Fibroblast of lung (primary cell): ENCODE data around the gene NEDD4L. TPM values are rescaled to one million over a fixed set of nuclear protein-coding genes. Genes with fewer than 3 reads are reported as not detected.

ENCODE experiments used
- DNase-seq, 2 donors: peaks; one replicate each; pipeline versions ENCODE4 v3.0.0 to v3.0.0-alpha.2; 2010; ENCODE audit warnings: low read depth in 2 of 2
- H2AFZ ChIP-seq: 2 replicates; pipeline ENCODE4 v1.5.1; 2012; ENCODE audit warnings: low read length, control low read depth, inconsistent platforms
- H3K27ac ChIP-seq: 2 replicates; pipeline ENCODE4 v1.5.1; 2011; ENCODE audit warnings: low read length, control low read depth; ENCODE audit not compliant: insufficient read depth
- H3K27me3 ChIP-seq: 2 replicates; pipeline ENCODE4 v1.5.1; 2011; ENCODE audit warnings: mild to moderate bottlenecking, low read length; ENCODE audit not compliant: control insufficient read depth, insufficient read depth
- H3K36me3 ChIP-seq: 2 replicates; pipeline ENCODE4 v1.5.1; 2011; ENCODE audit warnings: low read length; ENCODE audit not compliant: control insufficient read depth, insufficient read depth
- H3K4me1 ChIP-seq: 2 replicates; pipeline ENCODE4 v1.5.1; 2011; ENCODE audit warnings: low read length; ENCODE audit not compliant: control insufficient read depth, insufficient read depth; ENCODE audit errors: extremely low read depth
- H3K4me2 ChIP-seq: 2 replicates; pipeline ENCODE4 v1.5.1; 2011; ENCODE audit warnings: low read length, control low read depth; ENCODE audit not compliant: insufficient read depth; ENCODE audit errors: extremely low read depth
- H3K4me3 ChIP-seq, 4 experiments: fragments of 200-600 bp in 1 of 4; sonication (generic) in 1 of 4; replicated peaks in 1 of 4; 2 replicates each; pipeline ENCODE4 v1.5.1; 2011 to 2016; ENCODE audit warnings: low read length in 4 of 4, low read depth in 3 of 4, mild to moderate bottlenecking in 3 of 4, control low read depth in 2 of 4, inconsistent platforms in 1 of 4, mixed read lengths in 1 of 4; ENCODE audit not compliant: insufficient read depth in 1 of 4; ENCODE audit errors: control extremely low read depth in 1 of 4
- H3K79me2 ChIP-seq: 2 replicates; pipeline ENCODE4 v1.5.1; 2012; ENCODE audit warnings: mild to moderate bottlenecking, low read length, inconsistent platforms; ENCODE audit not compliant: control insufficient read depth, insufficient read depth
- H3K9ac ChIP-seq: 2 replicates; pipeline ENCODE4 v1.5.1; 2011; ENCODE audit warnings: mild to moderate bottlenecking, low read length, control low read depth; ENCODE audit not compliant: insufficient read depth
- H3K9me3 ChIP-seq: 2 replicates; pipeline ENCODE4 v1.5.1; 2012; ENCODE audit warnings: low read depth, low read length; ENCODE audit not compliant: control insufficient read depth, insufficient read depth
- H4K20me1 ChIP-seq: 2 replicates; pipeline ENCODE4 v1.5.1; 2011; ENCODE audit warnings: low read length; ENCODE audit not compliant: control insufficient read depth, insufficient read depth; ENCODE audit errors: extremely low read depth
- CTCF ChIP-seq, 2 donors: IDR thresholded peaks in 1 of 2; conservative IDR thresholded peaks in 1 of 2; 1 replicate in 1 of 2; 2 replicates in 1 of 2; pipeline ENCODE4 v1.5.1; 2011 to 2012; ENCODE audit warnings: low read length in 2 of 2, control low read depth in 1 of 2, inconsistent platforms in 1 of 2, low read depth in 1 of 2, mild to moderate bottlenecking in 1 of 2
- EZH2 ChIP-seq: IDR thresholded peaks from 2 replicates; pipeline ENCODE4 v1.5.1; 2012; ENCODE audit warnings: low read length, control low read depth, mild to moderate bottlenecking; ENCODE audit errors: missing control alignments
- polyA plus RNA-seq, 2 donors: library from polyadenylated mRNA; depleted of rRNA in 1 of 2; stranded (reverse) in 1 of 2; unstranded in 1 of 2; fragments of >200 nt; gene quantifications; 2 replicates each; pipeline ENCODE4 v1.2.1, GENCODE V29; 2011 to 2012; ENCODE audit warnings: missing spikeins in 1 of 2
- total RNA-seq: library from RNA; depleted of rRNA; stranded (reverse); fragments of >200 nt; gene quantifications from 2 replicates; pipeline ENCODE4 v1.2.1, GENCODE V29; 2014

Gene NEDD4L
- total and polyA plus RNA-seq, 2 donors (not counting 1 experiment from before 2014, with no cell fraction given), result 5.5 to 18.7 TPM

DNA sequence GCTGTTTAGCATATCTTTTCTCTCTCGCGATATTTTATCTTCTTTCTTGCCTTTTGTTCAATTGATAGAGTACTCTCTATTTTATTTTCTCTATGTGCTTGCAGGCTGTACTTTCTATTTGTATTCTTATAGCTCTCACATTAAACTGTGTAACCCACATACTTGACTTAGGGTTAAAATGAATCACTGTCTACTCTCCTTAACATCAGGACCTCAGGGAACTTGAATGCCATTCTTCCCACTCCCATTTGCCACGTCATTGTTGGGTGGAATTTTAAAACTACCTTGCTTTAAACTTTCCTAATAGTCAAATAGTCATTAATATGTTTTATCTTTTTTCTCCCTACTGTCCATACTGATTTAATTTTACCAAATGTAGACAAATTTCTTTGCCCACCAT is 315.2 kb downstream of the NEDD4L start:
- Histone ChIP-seq H3K27ac (no peak overlapping the region), H3K4me3 (no peak overlapping the region), H3K9me3 (no peaks in the 10 kb centered on the region), H3K27me3 (no peaks in the 10 kb centered on the region), H3K36me3 (no peaks in the 10 kb centered on the region), H3K9ac (no peak overlapping the region), H4K20me1 (no peaks in the 10 kb centered on the region), H3K79me2 (no peaks in the 10 kb centered on the region), H3K4me2 (no peak overlapping the region), H2AFZ (no peak overlapping the region), H3K4me1 (peaks cover 17% of the 10 kb centered on the region)
- TF ChIP-seq EZH2 (no peak), CTCF (conservative IDR thresholded peaks at IDR 0.05 in 1 of 2, IDR thresholded peaks at IDR 0.05 in 1 of 2; ENCODE audit: low read depth in 1 of 2, low read length in 2 of 2) (no peak)
- DNase-seq, result peak in 1 of 2 donors; percentile 88

DNA sequence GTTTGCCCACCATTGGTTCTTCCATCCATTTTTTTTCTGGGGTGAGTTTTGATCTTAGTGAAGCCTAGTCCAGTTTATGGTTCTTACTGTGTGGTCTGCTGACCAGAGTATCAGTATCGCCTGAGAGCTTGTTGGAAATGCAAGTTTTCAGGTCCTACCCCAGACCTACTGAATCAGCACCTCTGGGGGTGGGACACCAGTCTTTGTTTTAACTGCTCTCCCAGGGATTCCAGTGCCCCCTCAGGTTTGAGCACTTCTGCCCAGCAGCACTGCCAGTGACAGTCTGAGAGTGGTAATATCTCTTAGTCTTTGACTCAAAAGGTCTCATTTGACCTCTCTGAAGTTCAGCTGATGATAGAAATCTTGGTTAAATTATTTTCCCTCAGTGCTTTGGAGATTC is 315.6 kb downstream of the NEDD4L start:
- no peak overlapping the region for H3K4me3 ChIP-seq
- TF ChIP-seq EZH2 (no peak), CTCF (conservative IDR thresholded peaks at IDR 0.05 in 1 of 2, IDR thresholded peaks at IDR 0.05 in 1 of 2; ENCODE audit: low read depth in 1 of 2, low read length in 2 of 2) (no peak)
- H3K9ac ChIP-seq, result no peak overlapping the region
- no peaks in the 10 kb centered on the region for H3K79me2 ChIP-seq
- peak in 1 of 2 donors; percentile 45 for DNase-seq
- H3K36me3 ChIP-seq, result no peaks in the 10 kb centered on the region
- H3K4me2 ChIP-seq, result no peak overlapping the region
- H3K27me3 ChIP-seq, result no peaks in the 10 kb centered on the region
- peaks cover 17% of the 10 kb centered on the region for H3K4me1 ChIP-seq
- no peak overlapping the region for H2AFZ ChIP-seq
- H3K9me3 ChIP-seq, result no peaks in the 10 kb centered on the region
- H4K20me1 ChIP-seq, result no peaks in the 10 kb centered on the region
- no peak overlapping the region for H3K27ac ChIP-seq

- Histone ChIP-seq H3K4me3 (no peak overlapping the region), H3K4me1 (peaks cover 21% of the 10 kb centered on the region), H2AFZ (no peak overlapping the region), H3K36me3 (no peaks in the 10 kb centered on the region), H3K27me3 (no peaks in the 10 kb centered on the region), H3K4me2 (no peak overlapping the region), H3K27ac (no peak overlapping the region), H4K20me1 (no peaks in the 10 kb centered on the region), H3K79me2 (no peaks in the 10 kb centered on the region), H3K9me3 (no peaks in the 10 kb centered on the region), H3K9ac (no peak overlapping the region)
- DNase-seq, result peak in 1 of 2 donors; percentile 19
- TF ChIP-seq CTCF (conservative IDR thresholded peaks at IDR 0.05 in 1 of 2, IDR thresholded peaks at IDR 0.05 in 1 of 2; ENCODE audit: low read depth in 1 of 2, low read length in 2 of 2) (no peak), EZH2 (no peak)
These were observed 316.3 kb downstream of the NEDD4L start for GRCh38 chr18:58360324-58360723.
